HepG2 (cell line): ENCODE results near the gene MAFB. TPM values are rescaled to one million over a fixed set of nuclear protein-coding genes. Genes with fewer than 3 reads are reported as not detected.
A peak's percentile ranks its signal among the peaks of the same experiment; 100 is the strongest.

Experiments
- BORCS8-MEF2B ChIP-seq: sonication (generic); formaldehyde crosslinking; IDR thresholded peaks from 2 replicates; pipeline ENCODE4 v1.8.0; 2022; ENCODE audit warnings: mild to moderate bottlenecking, missing genetic modification reagents
- CBX2 ChIP-seq, 2 experiments: fragments of 200-600 bp in 1 of 2; sonication (generic); formaldehyde crosslinking in 1 of 2; IDR thresholded peaks; 2 replicates each; pipeline versions ENCODE4 v1.7.0 to v1.8.1; 2018 to 2022; ENCODE audit warnings: low read depth in 2 of 2, low read length in 1 of 2, mild to moderate bottlenecking in 1 of 2, missing genetic modification reagents in 1 of 2
- FOXM1 ChIP-seq: sonication (generic); formaldehyde crosslinking; IDR thresholded peaks from 2 replicates; pipeline ENCODE4 v1.5.0; 2020; ENCODE audit warnings: missing genetic modification reagents
- HOXD1 ChIP-seq: sonication (generic); formaldehyde crosslinking; IDR thresholded peaks from 2 replicates; pipeline ENCODE4 v1.5.0; 2020; ENCODE audit warnings: missing genetic modification reagents
- ISX ChIP-seq: sonication (generic); formaldehyde crosslinking; conservative IDR thresholded peaks from 2 replicates; pipeline ENCODE4 v1.5.0; 2020; ENCODE audit warnings: missing genetic modification reagents
- KAT2B ChIP-seq: fragments of 150-350 bp; IDR thresholded peaks from 2 replicates; pipeline ENCODE4 v1.6.1; 2014; ENCODE audit warnings: low read depth, low read length, borderline replicate concordance
- MAFG ChIP-seq: sonication (generic); formaldehyde crosslinking; IDR thresholded peaks from 2 replicates; pipeline ENCODE4 v1.5.1; 2020; ENCODE audit warnings: mild to moderate bottlenecking, missing genetic modification reagents
- MIXL1 ChIP-seq: IDR thresholded peaks from 2 replicates; pipeline ENCODE4 v1.6.1; 2016
- NCOR1 ChIP-seq: fragments of 200-600 bp; sonication (generic); IDR thresholded peaks from 2 replicates; pipeline ENCODE4 v1.7.0; 2017; ENCODE audit warnings: antibody characterized with exemption, low read length, borderline replicate concordance
- SMAD1 ChIP-seq: sonication (generic); formaldehyde crosslinking; IDR thresholded peaks from 2 replicates; pipeline ENCODE4 v1.4.0; 2020; ENCODE audit warnings: missing genetic modification reagents, low read depth, mild to moderate bottlenecking, borderline replicate concordance
- TBX3 ChIP-seq: fragments of 450-650 bp; IDR thresholded peaks from 2 replicates; pipeline ENCODE4 v1.6.1; 2017; ENCODE audit warnings: antibody characterized with exemption, mild to moderate bottlenecking, inconsistent platforms, borderline replicate concordance
- TP53 ChIP-seq: sonication (generic); formaldehyde crosslinking; conservative IDR thresholded peaks from 2 replicates; pipeline ENCODE4 v1.4.0; 2020; ENCODE audit warnings: missing genetic modification reagents
- ZBTB1 ChIP-seq: sonication (generic); formaldehyde crosslinking; IDR thresholded peaks from 2 replicates; pipeline ENCODE4 v1.4.0; 2020; ENCODE audit warnings: missing genetic modification reagents, borderline replicate concordance
- ZBTB21 ChIP-seq: sonication (generic); formaldehyde crosslinking; IDR thresholded peaks from 2 replicates; pipeline ENCODE4 v1.4.0; 2020; ENCODE audit warnings: missing genetic modification reagents
- ZFP90 ChIP-seq: sonication (generic); formaldehyde crosslinking; IDR thresholded peaks from 2 replicates; pipeline ENCODE4 v1.8.0; 2022; ENCODE audit warnings: missing genetic modification reagents, mild to moderate bottlenecking, inconsistent platforms, borderline replicate concordance
- ZNF207 ChIP-seq: fragments of 450-650 bp; IDR thresholded peaks from 2 replicates; pipeline ENCODE4 v1.6.1; 2016; ENCODE audit warnings: antibody characterized with exemption, borderline replicate concordance
- ZNF260 ChIP-seq: sonication (generic); formaldehyde crosslinking; IDR thresholded peaks from 2 replicates; pipeline ENCODE4 v1.4.0; 2020; ENCODE audit warnings: missing genetic modification reagents, low read depth, mild to moderate bottlenecking, borderline replicate concordance
- ZNF589 ChIP-seq: sonication (generic); formaldehyde crosslinking; conservative IDR thresholded peaks from 2 replicates; pipeline ENCODE4 v1.8.0; 2022; ENCODE audit warnings: mild to moderate bottlenecking, moderate library complexity, missing genetic modification reagents
- ZNF841 ChIP-seq: sonication (generic); formaldehyde crosslinking; IDR thresholded peaks from 2 replicates; pipeline ENCODE4 v1.8.1; 2023; ENCODE audit warnings: missing genetic modification reagents, borderline replicate concordance
- polyA plus RNA-seq, 8 experiments: library from polyadenylated mRNA; depleted of rRNA in 3 of 8; stranded (reverse) in 7 of 8; unstranded in 1 of 8; fragments of >200 nt; fragmentation: Illumina TruSeq in 4 of 8; extraction: Trizol in 4 of 8; gene quantifications; 2 replicates each; pipeline versions ENCODE4 v1.2.1 to v1.2.3, GENCODE V29; 2011 to 2016; ENCODE audit warnings: low read depth in 4 of 8, missing spikeins in 1 of 8, mixed read lengths in 1 of 8; ENCODE audit not compliant: insufficient read depth in 1 of 8
- total RNA-seq, 5 experiments: library from RNA; depleted of rRNA; stranded (reverse); fragments of >200 nt; fragmentation: Illumina TruSeq; extraction: Trizol; gene quantifications; 2 replicates each; pipeline ENCODE4 v1.2.3, GENCODE V29; 2016; ENCODE audit warnings: low read depth in 1 of 5
- TF ChIP-seq, protein P1 (sequence below): sonication (generic); formaldehyde crosslinking; IDR thresholded peaks from 2 replicates; pipeline ENCODE4 v1.5.1; 2020; ENCODE audit warnings: missing genetic modification reagents, mild to moderate bottlenecking, borderline replicate concordance
- TF ChIP-seq, protein P2 (sequence below): sonication (generic); formaldehyde crosslinking; IDR thresholded peaks from 2 replicates; pipeline ENCODE4 v1.4.0; 2020; ENCODE audit warnings: missing genetic modification reagents, mild to moderate bottlenecking, borderline replicate concordance
- TF ChIP-seq, protein P3 (sequence below), 2 experiments: fragments of 450-650 bp in 1 of 2; sonication (generic) in 1 of 2; formaldehyde crosslinking; IDR thresholded peaks; 2 replicates each; pipeline versions ENCODE4 v1.5.0 to v1.8.0; 2020 to 2022; ENCODE audit warnings: mild to moderate bottlenecking in 1 of 2, missing genetic modification reagents in 1 of 2
- TF ChIP-seq, protein P4 (sequence below): sonication (generic); formaldehyde crosslinking; conservative IDR thresholded peaks from 2 replicates; pipeline ENCODE4 v1.8.0; 2022; ENCODE audit warnings: mild to moderate bottlenecking, moderate library complexity, missing genetic modification reagents

MAFB gene
- total and polyA plus RNA-seq, 2 of the 13 experiments (the other 11 are each of a cell fraction or from before 2014, with no cell fraction given): 0.08 to 0.11 TPM

- TF ChIP-seq, protein P1, sequence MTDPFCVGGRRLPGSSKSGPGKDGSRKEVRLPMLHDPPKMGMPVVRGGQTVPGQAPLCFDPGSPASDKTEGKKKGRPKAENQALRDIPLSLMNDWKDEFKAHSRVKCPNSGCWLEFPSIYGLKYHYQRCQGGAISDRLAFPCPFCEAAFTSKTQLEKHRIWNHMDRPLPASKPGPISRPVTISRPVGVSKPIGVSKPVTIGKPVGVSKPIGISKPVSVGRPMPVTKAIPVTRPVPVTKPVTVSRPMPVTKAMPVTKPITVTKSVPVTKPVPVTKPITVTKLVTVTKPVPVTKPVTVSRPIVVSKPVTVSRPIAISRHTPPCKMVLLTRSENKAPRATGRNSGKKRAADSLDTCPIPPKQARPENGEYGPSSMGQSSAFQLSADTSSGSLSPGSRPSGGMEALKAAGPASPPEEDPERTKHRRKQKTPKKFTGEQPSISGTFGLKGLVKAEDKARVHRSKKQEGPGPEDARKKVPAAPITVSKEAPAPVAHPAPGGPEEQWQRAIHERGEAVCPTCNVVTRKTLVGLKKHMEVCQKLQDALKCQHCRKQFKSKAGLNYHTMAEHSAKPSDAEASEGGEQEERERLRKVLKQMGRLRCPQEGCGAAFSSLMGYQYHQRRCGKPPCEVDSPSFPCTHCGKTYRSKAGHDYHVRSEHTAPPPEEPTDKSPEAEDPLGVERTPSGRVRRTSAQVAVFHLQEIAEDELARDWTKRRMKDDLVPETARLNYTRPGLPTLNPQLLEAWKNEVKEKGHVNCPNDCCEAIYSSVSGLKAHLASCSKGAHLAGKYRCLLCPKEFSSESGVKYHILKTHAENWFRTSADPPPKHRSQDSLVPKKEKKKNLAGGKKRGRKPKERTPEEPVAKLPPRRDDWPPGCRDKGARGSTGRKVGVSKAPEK (CRISPR knock-in tag): no peak
- TF ChIP-seq BORCS8-MEF2B (CRISPR knock-in tag) (peak; percentile 67; the same call in 1 of the 2 replicates), ZNF589 (CRISPR knock-in tag) (no peak), ZFP90 (CRISPR knock-in tag) (peak; percentile 94), ZNF207 (no peak), ZBTB21 (no peak), CBX2 (IDR thresholded peaks at IDR 0.05; ENCODE audit: low read depth, low read length) (no peak), CBX2 (CRISPR knock-in tag; IDR thresholded peaks at IDR 0.05; ENCODE audit: low read depth) (no peak), ZBTB1 (CRISPR knock-in tag) (no peak), ZNF841 (no peak), MAFG (CRISPR knock-in tag) (no peak), HOXD1 (CRISPR knock-in tag) (no peak), TP53 (peak; percentile 75; the same call in 1 of the 2 replicates), KAT2B (no peak), TBX3 (no peak), FOXM1 (CRISPR knock-in tag) (peak; percentile 56; the same call in 1 of the 2 replicates), ZNF260 (CRISPR knock-in tag) (no peak), ISX (CRISPR knock-in tag) (no peak), MIXL1 (CRISPR knock-in tag) (no peak), SMAD1 (no peak), NCOR1 (no peak)
- TF ChIP-seq, protein P2, sequence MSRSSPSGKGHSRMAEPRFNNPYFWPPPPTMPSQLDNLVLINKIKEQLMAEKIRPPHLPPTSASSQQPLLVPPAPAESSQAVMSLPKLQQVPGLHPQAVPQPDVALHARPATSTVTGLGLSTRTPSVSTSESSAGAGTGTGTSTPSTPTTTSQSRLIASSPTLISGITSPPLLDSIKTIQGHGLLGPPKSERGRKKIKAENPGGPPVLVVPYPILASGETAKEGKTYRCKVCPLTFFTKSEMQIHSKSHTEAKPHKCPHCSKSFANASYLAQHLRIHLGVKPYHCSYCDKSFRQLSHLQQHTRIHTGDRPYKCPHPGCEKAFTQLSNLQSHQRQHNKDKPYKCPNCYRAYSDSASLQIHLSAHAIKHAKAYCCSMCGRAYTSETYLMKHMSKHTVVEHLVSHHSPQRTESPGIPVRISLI (CRISPR knock-in tag): no peak
- TF ChIP-seq, protein P3, sequence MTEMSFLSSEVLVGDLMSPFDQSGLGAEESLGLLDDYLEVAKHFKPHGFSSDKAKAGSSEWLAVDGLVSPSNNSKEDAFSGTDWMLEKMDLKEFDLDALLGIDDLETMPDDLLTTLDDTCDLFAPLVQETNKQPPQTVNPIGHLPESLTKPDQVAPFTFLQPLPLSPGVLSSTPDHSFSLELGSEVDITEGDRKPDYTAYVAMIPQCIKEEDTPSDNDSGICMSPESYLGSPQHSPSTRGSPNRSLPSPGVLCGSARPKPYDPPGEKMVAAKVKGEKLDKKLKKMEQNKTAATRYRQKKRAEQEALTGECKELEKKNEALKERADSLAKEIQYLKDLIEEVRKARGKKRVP (CRISPR knock-in tag; IDR thresholded peaks at IDR 0.05): no peak
- TF ChIP-seq, protein P4, sequence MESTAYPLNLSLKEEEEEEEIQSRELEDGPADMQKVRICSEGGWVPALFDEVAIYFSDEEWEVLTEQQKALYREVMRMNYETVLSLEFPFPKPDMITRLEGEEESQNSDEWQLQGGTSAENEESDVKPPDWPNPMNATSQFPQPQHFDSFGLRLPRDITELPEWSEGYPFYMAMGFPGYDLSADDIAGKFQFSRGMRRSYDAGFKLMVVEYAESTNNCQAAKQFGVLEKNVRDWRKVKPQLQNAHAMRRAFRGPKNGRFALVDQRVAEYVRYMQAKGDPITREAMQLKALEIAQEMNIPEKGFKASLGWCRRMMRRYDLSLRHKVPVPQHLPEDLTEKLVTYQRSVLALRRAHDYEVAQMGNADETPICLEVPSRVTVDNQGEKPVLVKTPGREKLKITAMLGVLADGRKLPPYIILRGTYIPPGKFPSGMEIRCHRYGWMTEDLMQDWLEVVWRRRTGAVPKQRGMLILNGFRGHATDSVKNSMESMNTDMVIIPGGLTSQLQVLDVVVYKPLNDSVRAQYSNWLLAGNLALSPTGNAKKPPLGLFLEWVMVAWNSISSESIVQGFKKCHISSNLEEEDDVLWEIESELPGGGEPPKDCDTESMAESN (CRISPR knock-in tag): peak; percentile 57; the same call in 1 of the 2 replicates
Observed at GRCh38 chr20:40689943-40690835, 1.2 kb upstream of the MAFB start (continued).
